CD14-positive monocyte (primary cell): ENCODE results near the gene RBPJL. TPM values are rescaled to one million over a fixed set of nuclear protein-coding genes. Genes with fewer than 3 reads are reported as not detected.

Experiments
- DNase-seq, 3 donors: peaks; one replicate each; pipeline ENCODE4 v3.0.0-alpha.2; 2011 to 2022
- H2AFZ ChIP-seq: 2 replicates; pipeline ENCODE4 v1.6.0; 2012; ENCODE audit warnings: mild to moderate bottlenecking, low read depth, low read length, inconsistent platforms; ENCODE audit not compliant: insufficient read depth, poor library complexity, severe bottlenecking
- H3K27ac ChIP-seq, 2 donors: 1 replicate in 1 of 2; 2 replicates in 1 of 2; pipeline ENCODE4 v1.5.1; 2012 to 2013; ENCODE audit warnings: low read length in 2 of 2, control low read depth in 1 of 2, inconsistent platforms in 1 of 2, low read depth in 1 of 2, mild to moderate bottlenecking in 1 of 2
- H3K27me3 ChIP-seq, 2 donors: one replicate each; pipeline versions ENCODE4 v1.6.0 to v1.6.1; 2011 to 2013; ENCODE audit warnings: low read length in 2 of 2; ENCODE audit not compliant: control insufficient read depth in 2 of 2, insufficient read depth in 2 of 2
- H3K36me3 ChIP-seq, 2 donors: replicated peaks in 1 of 2; 1 replicate in 1 of 2; 2 replicates in 1 of 2; pipeline versions ENCODE4 v1.5.1 to v1.6.1; 2012 to 2013; ENCODE audit warnings: low read length in 2 of 2, control low read depth in 1 of 2, inconsistent platforms in 1 of 2, mild to moderate bottlenecking in 1 of 2; ENCODE audit not compliant: insufficient read depth in 2 of 2, control insufficient read depth in 1 of 2
- H3K4me1 ChIP-seq, 2 donors: 1 replicate in 1 of 2; 2 replicates in 1 of 2; pipeline versions ENCODE4 v1.5.1 to v1.6.1; 2012 to 2013; ENCODE audit warnings: low read length in 2 of 2, control low read depth in 1 of 2, inconsistent platforms in 1 of 2, mild to moderate bottlenecking in 1 of 2, moderate library complexity in 1 of 2; ENCODE audit not compliant: insufficient read depth in 2 of 2, control insufficient read depth in 1 of 2
- H3K4me2 ChIP-seq: replicated peaks from 2 replicates; pipeline ENCODE3; 2012; ENCODE audit warnings: low read length, moderate library complexity, mild to moderate bottlenecking; ENCODE audit not compliant: poor library complexity, severe bottlenecking; ENCODE audit errors: extremely low read depth
- H3K4me3 ChIP-seq, 3 experiments: fragments of 200-600 bp in 1 of 3; sonication (generic) in 1 of 3; replicated peaks in 1 of 3; 1 replicate in 2 of 3; 2 replicates in 1 of 3; pipeline ENCODE4 v1.5.1; 2011 to 2013; ENCODE audit warnings: low read length in 3 of 3, mild to moderate bottlenecking in 3 of 3, control low read depth in 2 of 3, low read depth in 2 of 3, inconsistent platforms in 1 of 3, moderate library complexity in 1 of 3
- H3K79me2 ChIP-seq: 2 replicates; pipeline ENCODE4 v1.6.0; 2012; ENCODE audit warnings: mild to moderate bottlenecking, control low read depth, inconsistent platforms, low read length, moderate library complexity; ENCODE audit not compliant: insufficient read depth
- H3K9ac ChIP-seq: 2 replicates; pipeline ENCODE4 v1.6.0; 2017; ENCODE audit warnings: low read length, mild to moderate bottlenecking; ENCODE audit not compliant: insufficient read depth, poor library complexity, severe bottlenecking
- H3K9me3 ChIP-seq, 2 donors: replicated peaks in 1 of 2; 1 replicate in 1 of 2; 2 replicates in 1 of 2; pipeline versions ENCODE4 v1.5.1 to v1.6.1; 2012 to 2013; ENCODE audit warnings: low read length in 2 of 2, control low read depth in 1 of 2; ENCODE audit not compliant: control insufficient read depth in 1 of 2, insufficient read depth in 1 of 2
- H4K20me1 ChIP-seq: 2 replicates; pipeline ENCODE4 v1.6.0; 2012; ENCODE audit warnings: mild to moderate bottlenecking, low read length, control low read depth, moderate library complexity; ENCODE audit not compliant: insufficient read depth
- H3K27ac Mint-ChIP-seq, 7 donors: one replicate each; pipeline ENCODE4 v1.8.0; 2020; ENCODE audit warnings: mild to moderate bottlenecking in 7 of 7, mixed read lengths in 7 of 7, moderate library complexity in 6 of 7, inconsistent platforms in 2 of 7
- H3K27me3 Mint-ChIP-seq, 3 donors: one replicate each; pipeline ENCODE4 v1.8.0; 2021 to 2022; ENCODE audit warnings: low read depth in 3 of 3, mild to moderate bottlenecking in 3 of 3, mixed read lengths in 3 of 3, moderate library complexity in 3 of 3, inconsistent platforms in 1 of 3
- H3K36me3 Mint-ChIP-seq, 2 donors: one replicate each; pipeline ENCODE4 v1.8.0; 2020; ENCODE audit warnings: mixed read lengths in 2 of 2, inconsistent platforms in 1 of 2, mild to moderate bottlenecking in 1 of 2
- H3K4me1 Mint-ChIP-seq: one replicate; pipeline ENCODE4 v1.8.0; 2020; ENCODE audit warnings: mild to moderate bottlenecking, mixed read lengths
- H3K4me3 Mint-ChIP-seq, 2 donors: one replicate each; pipeline ENCODE4 v1.8.0; 2020; ENCODE audit warnings: mild to moderate bottlenecking in 2 of 2, mixed read lengths in 2 of 2, moderate library complexity in 1 of 2
- H3K9me3 Mint-ChIP-seq, 7 donors: one replicate each; pipeline ENCODE4 v1.8.0; 2020 to 2022; ENCODE audit warnings: mixed read lengths in 7 of 7, mild to moderate bottlenecking in 6 of 7, moderate library complexity in 6 of 7, inconsistent platforms in 2 of 7
- WGBS: methylation state at CpG from one replicate; pipeline ENCODE4 v1.1.5; 2013; ENCODE audit warnings: missing lambda C conversion rate; ENCODE audit not compliant: insufficient coverage; 5-methylcytosine and 5-hydroxymethylcytosine counted together
- intact Hi-C, 2 donors: fragments of 100-400 bp; cut with micrococcal nuclease; formaldehyde crosslinking; loops; one replicate each; pipeline versions ENCODE4 v1.15.0 to v1.15.1; 2023
- polyA plus RNA-seq, 3 donors: library from polyadenylated mRNA; depleted of rRNA in 1 of 3; unstranded in 2 of 3; stranded (reverse) in 1 of 3; fragments of 300-500 nt in 2 of 3; fragments of >200 nt in 1 of 3; fragmentation: Illumina TruSeq in 2 of 3; gene quantifications; 1 replicate in 2 of 3; 2 replicates in 1 of 3; pipeline ENCODE4 v1.2.3, GENCODE V29; 2012 to 2021
- TF ChIP-seq, protein P1 (sequence below): fragments of 200-600 bp; IDR thresholded peaks from one replicate; pipeline ENCODE4 v1.8.0; 2022; ENCODE audit warnings: antibody characterized with exemption, mild to moderate bottlenecking

RBPJL gene
- polyA plus RNA-seq, 3 donors: not detected

DNA sequence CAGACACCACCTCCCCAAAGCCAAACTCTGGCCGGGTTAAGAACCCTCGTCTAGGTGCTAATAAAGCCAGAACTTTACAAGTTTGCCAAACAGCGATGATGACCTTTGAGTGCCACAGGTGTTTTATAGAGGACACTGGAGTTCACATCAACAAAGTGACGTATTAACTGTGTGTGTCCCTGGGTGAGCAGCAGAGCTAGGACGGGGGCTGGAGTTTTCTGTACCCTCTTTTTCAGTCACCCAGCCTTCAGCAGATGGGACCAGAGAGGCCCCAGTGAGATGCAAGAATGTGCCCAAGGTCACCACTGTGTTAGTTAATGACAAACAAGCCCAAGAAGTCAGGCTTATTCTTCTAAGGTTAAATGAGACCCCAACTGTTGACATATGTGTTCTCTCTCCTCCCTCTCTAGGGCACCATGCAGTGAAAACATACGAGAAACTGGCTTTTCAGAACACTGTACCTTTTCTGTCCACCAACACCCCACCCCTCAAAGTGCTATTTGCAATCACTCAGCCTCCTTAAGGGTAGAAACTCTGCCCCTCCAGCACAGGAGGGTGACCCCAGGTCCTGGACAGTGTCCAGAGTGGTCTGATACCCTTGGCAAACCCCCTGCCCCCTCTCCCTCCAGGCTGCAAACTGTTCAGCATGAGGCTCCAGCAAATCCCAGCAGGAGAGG, 36.4 kb downstream of the RBPJL start:
- Histone ChIP-seq H4K20me1 (no peaks in the 10 kb centered on the region), H3K27ac (peak overlapping the region in 1 of 2 donors; percentile 69), H3K79me2 (peaks cover 8% of the 10 kb centered on the region), H3K4me1 (peaks cover 25 to 50% of the 10 kb centered on the region in 2 donors), H3K4me2 (no peak overlapping the region), H3K9ac (no peak overlapping the region), H2AFZ (no peak overlapping the region), H3K4me3 (no peak overlapping the region), H3K9me3 (no peaks in the 10 kb centered on the region), H3K36me3 (no peaks in the 10 kb centered on the region), H3K27me3 (peaks cover 0 to 9% of the 10 kb centered on the region in 2 donors)
- peaks cover 7 to 16% (median 12%) of the 10 kb centered on the region in 3 donors for H3K27me3 Mint-ChIP-seq
- H3K4me3 Mint-ChIP-seq: no peak overlapping the region
- peak overlapping the region in 4 of 7 donors; percentile 57 to 79 (median 60) for H3K27ac Mint-ChIP-seq
- DNase-seq: no peak
- TF ChIP-seq, protein P1, sequence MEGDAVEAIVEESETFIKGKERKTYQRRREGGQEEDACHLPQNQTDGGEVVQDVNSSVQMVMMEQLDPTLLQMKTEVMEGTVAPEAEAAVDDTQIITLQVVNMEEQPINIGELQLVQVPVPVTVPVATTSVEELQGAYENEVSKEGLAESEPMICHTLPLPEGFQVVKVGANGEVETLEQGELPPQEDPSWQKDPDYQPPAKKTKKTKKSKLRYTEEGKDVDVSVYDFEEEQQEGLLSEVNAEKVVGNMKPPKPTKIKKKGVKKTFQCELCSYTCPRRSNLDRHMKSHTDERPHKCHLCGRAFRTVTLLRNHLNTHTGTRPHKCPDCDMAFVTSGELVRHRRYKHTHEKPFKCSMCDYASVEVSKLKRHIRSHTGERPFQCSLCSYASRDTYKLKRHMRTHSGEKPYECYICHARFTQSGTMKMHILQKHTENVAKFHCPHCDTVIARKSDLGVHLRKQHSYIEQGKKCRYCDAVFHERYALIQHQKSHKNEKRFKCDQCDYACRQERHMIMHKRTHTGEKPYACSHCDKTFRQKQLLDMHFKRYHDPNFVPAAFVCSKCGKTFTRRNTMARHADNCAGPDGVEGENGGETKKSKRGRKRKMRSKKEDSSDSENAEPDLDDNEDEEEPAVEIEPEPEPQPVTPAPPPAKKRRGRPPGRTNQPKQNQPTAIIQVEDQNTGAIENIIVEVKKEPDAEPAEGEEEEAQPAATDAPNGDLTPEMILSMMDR: no peak
- peaks cover 0 to 3% (median 0%) of the 10 kb centered on the region in 7 donors for H3K9me3 Mint-ChIP-seq
- intact Hi-C loops: no loop called here
- peaks cover 4 to 16% of the 10 kb centered on the region in 2 donors for H3K36me3 Mint-ChIP-seq
- H3K4me1 Mint-ChIP-seq: peaks cover 47% of the 10 kb centered on the region
- WGBS: 98% methylated on average over 5 of the region's 6 CpGs

GRCh38 chr20:45343532-45344167, 37.0 kb downstream of the RBPJL start:
- H3K27me3 Mint-ChIP-seq: peaks cover 7 to 21% (median 12%) of the 10 kb centered on the region in 3 donors
- peaks cover 29 to 51% of the 10 kb centered on the region in 2 donors for H3K4me1 ChIP-seq
- peaks cover 0 to 3% (median 0%) of the 10 kb centered on the region in 7 donors for H3K9me3 Mint-ChIP-seq

More at GRCh38 chr20:45343532-45344167, 37.0 kb downstream of the RBPJL start:
- H3K4me3 Mint-ChIP-seq: no peak overlapping the region
- H3K36me3 Mint-ChIP-seq: peaks cover 4 to 16% of the 10 kb centered on the region in 2 donors
- peak overlapping the region in 1 of 2 donors; percentile 69 for H3K27ac ChIP-seq
- no peak for DNase-seq
- peak overlapping the region; percentile 57 for H3K4me2 ChIP-seq
- H4K20me1 ChIP-seq: no peaks in the 10 kb centered on the region
- TF ChIP-seq, protein P1: no peak
- H3K4me3 ChIP-seq: peak overlapping the region in 1 of 3 experiments; percentile 36
- H3K27ac Mint-ChIP-seq: peak overlapping the region; percentile 57 to 90 (median 79)
- peaks cover 0 to 9% of the 10 kb centered on the region in 2 donors for H3K27me3 ChIP-seq
- no peak overlapping the region for H2AFZ ChIP-seq
- H3K79me2 ChIP-seq: peaks cover 8% of the 10 kb centered on the region
- 83% methylated on average over 2 of the region's 6 CpGs for WGBS
- no peaks in the 10 kb centered on the region for H3K9me3 ChIP-seq
- peaks cover 49% of the 10 kb centered on the region for H3K4me1 Mint-ChIP-seq
- H3K9ac ChIP-seq: no peak overlapping the region
- no peaks in the 10 kb centered on the region for H3K36me3 ChIP-seq
- intact Hi-C loops: no loop called here
